HCT116 (cell line): ENCODE results near the gene GPHA2. TPM values are rescaled to one million over a fixed set of nuclear protein-coding genes. Genes with fewer than 3 reads are reported as not detected.

Experiments
- ATAC-seq: fragments of 200-7000 bp; cut with Tn5 transposase; 2 replicates; pipeline ENCODE4 v1.9.1; 2020; ENCODE audit warnings: mild to moderate bottlenecking, moderate library complexity
- BruUV-seq: library from RNA; stranded (reverse); fragments of 400-500 nt; replicated peaks from 2 replicates; lab custom pipeline; 2021; lab: Mats Ljungman, UMichigan
- CTCF ChIA-PET: fragments of 300-600 bp; sonication (Branson Sonifier 250); formaldehyde crosslinking; loops from one replicate; lab custom pipeline; 2021; ENCODE audit warnings: antibody characterized with exemption; lab: Charles Lee
- POLR2A ChIA-PET: fragments of 300-600, 350-600 bp; sonication (Branson Sonifier 250); formaldehyde crosslinking; loops from one replicate; lab custom pipeline; 2021; ENCODE audit warnings: antibody characterized with exemption; lab: Charles Lee
- RAD21 ChIA-PET, 2 experiments: fragments of 300-600 bp; sonication (Branson Sonifier 250); formaldehyde crosslinking; loops; one replicate each; lab custom pipeline; 2023; ENCODE audit warnings: low total read pairs in 2 of 2; ENCODE audit not compliant: uncharacterized antibody in 2 of 2, unreplicated experiment in 2 of 2, low non-redundant PET in 1 of 2; lab: Charles Lee
- DNase-seq: peaks from one replicate; pipeline ENCODE4 v3.0.0-alpha.2; 2010; ENCODE audit warnings: low read depth, low spot score
- H2AFZ ChIP-seq: fragments of 200-600 bp; shearing (Covaris generic), sonication (generic); 2 replicates; pipeline ENCODE4 v1.6.1; 2017; ENCODE audit warnings: low read depth, mixed run types, mixed read lengths, antibody characterized with exemption, low read length; ENCODE audit not compliant: poor library complexity, severe bottlenecking
- H3K27ac ChIP-seq: 2 replicates; pipeline ENCODE4 v1.5.1; 2012; ENCODE audit warnings: low read depth, low read length
- H3K27me3 ChIP-seq: fragments of 200-600 bp; sonication (generic); 2 replicates; pipeline ENCODE4 v1.6.1; 2016; ENCODE audit warnings: mixed run types, low read length, mixed read lengths; ENCODE audit not compliant: insufficient read depth
- H3K36me3 ChIP-seq, 2 experiments: fragments of 200-500 bp in 1 of 2; fragments of 200-600 bp in 1 of 2; sonication (Bioruptor generic) in 1 of 2; sonication (generic) in 1 of 2; 2 replicates each; pipeline versions ENCODE4 v1.5.1 to v1.6.1; 2014 to 2016; ENCODE audit warnings: low read length in 2 of 2, inconsistent platforms in 1 of 2, mixed read lengths in 1 of 2, mixed run types in 1 of 2; ENCODE audit not compliant: insufficient read depth in 2 of 2, control insufficient read depth in 1 of 2
- H3K4me1 ChIP-seq, 2 experiments: fragments of 200-600 bp in 1 of 2; sonication (generic) in 1 of 2; 2 replicates each; pipeline versions ENCODE4 v1.5.1 to v1.6.1; 2012 to 2017; ENCODE audit warnings: low read length in 2 of 2, inconsistent platforms in 1 of 2, mild to moderate bottlenecking in 1 of 2, mixed read lengths in 1 of 2, mixed run types in 1 of 2, moderate library complexity in 1 of 2; ENCODE audit not compliant: insufficient read depth in 2 of 2, control insufficient read depth in 1 of 2
- H3K4me2 ChIP-seq: fragments of 200-600 bp; sonication (generic); 2 replicates; pipeline ENCODE4 v1.6.1; 2017; ENCODE audit warnings: mixed run types, low read length, mixed read lengths
- H3K4me3 ChIP-seq, 2 experiments: fragments of 200-600 bp in 1 of 2; sonication (generic) in 1 of 2; replicated peaks in 1 of 2; 2 replicates each; pipeline ENCODE4 v1.5.1; 2011 to 2016; ENCODE audit warnings: low read length in 2 of 2, control low read depth in 1 of 2, low read depth in 1 of 2, mild to moderate bottlenecking in 1 of 2, mixed read lengths in 1 of 2, mixed run types in 1 of 2
- H3K79me2 ChIP-seq: fragments of 200-600 bp; sonication (generic); 2 replicates; pipeline ENCODE4 v1.6.1; 2017; ENCODE audit warnings: mild to moderate bottlenecking, mixed run types, low read length, moderate library complexity, mixed read lengths; ENCODE audit not compliant: insufficient read depth
- H3K9ac ChIP-seq: fragments of 200-600 bp; sonication (generic); 2 replicates; pipeline ENCODE4 v1.6.1; 2016; ENCODE audit warnings: low read length, mixed read lengths
- H3K9me2 ChIP-seq: fragments of 200-600 bp; sonication (generic), shearing (Covaris generic); 2 replicates; pipeline ENCODE4 v1.6.1; 2017; ENCODE audit warnings: mixed run types, mild to moderate bottlenecking, moderate library complexity; ENCODE audit not compliant: insufficient read depth
- H3K9me3 ChIP-seq, 2 experiments: fragments of 200-500 bp in 1 of 2; fragments of 200-600 bp in 1 of 2; sonication (Bioruptor generic) in 1 of 2; sonication (generic) in 1 of 2; 2 replicates each; pipeline ENCODE4 v1.6.1; 2014 to 2017; ENCODE audit warnings: low read length in 2 of 2, mixed read lengths in 2 of 2, inconsistent platforms in 1 of 2, low read depth in 1 of 2, mild to moderate bottlenecking in 1 of 2, mixed run types in 1 of 2, moderate library complexity in 1 of 2; ENCODE audit not compliant: control insufficient read depth in 1 of 2, insufficient read depth in 1 of 2
- H4K20me1 ChIP-seq: fragments of 200-600 bp; sonication (generic), shearing (Covaris generic); 2 replicates; pipeline ENCODE4 v1.6.1; 2017; ENCODE audit warnings: mixed run types, mild to moderate bottlenecking, moderate library complexity; ENCODE audit not compliant: insufficient read depth
- RAD21 ChIP-seq: IDR thresholded peaks from 2 replicates; pipeline ENCODE4 v1.6.1; 2012; ENCODE audit warnings: low read depth, mild to moderate bottlenecking
- intact Hi-C: fragments of 100-400 bp; cut with micrococcal nuclease; formaldehyde crosslinking; loops from 2 replicates; pipeline ENCODE4 v1.10.0; 2022
- total RNA-seq: library from RNA; stranded (reverse); gene quantifications from one replicate; pipeline ENCODE4 v1.2.1, GENCODE V29; 2021; ENCODE audit not compliant: unreplicated experiment
- TF ChIP-seq, protein P1 (sequence below): IDR thresholded peaks from 2 replicates; pipeline ENCODE4 v1.6.1; 2012; ENCODE audit warnings: low read depth
- TF ChIP-seq, protein P2 (sequence below), 3 experiments: fragments of 200-600 bp in 1 of 3; sonication (generic) in 1 of 3; IDR thresholded peaks in 2 of 3; conservative IDR thresholded peaks in 1 of 3; 2 replicates each; pipeline ENCODE4 v1.5.1; 2012 to 2017; ENCODE audit warnings: low read depth in 2 of 3, low read length in 2 of 3, antibody characterized with exemption in 1 of 3, borderline replicate concordance in 1 of 3, control low read depth in 1 of 3, mild to moderate bottlenecking in 1 of 3, mixed read lengths in 1 of 3, mixed run types in 1 of 3, moderate library complexity in 1 of 3; ENCODE audit not compliant: insufficient read depth in 1 of 3
- TF ChIP-seq, protein P3 (sequence below): IDR thresholded peaks from 2 replicates; pipeline ENCODE4 v1.6.1; 2011; ENCODE audit warnings: mild to moderate bottlenecking, low read length, moderate library complexity; ENCODE audit not compliant: insufficient replicate concordance; ENCODE audit errors: extremely low read depth

The GPHA2 gene
- total RNA-seq, 1 experiment from 2014 or later, result not detected

DNA sequence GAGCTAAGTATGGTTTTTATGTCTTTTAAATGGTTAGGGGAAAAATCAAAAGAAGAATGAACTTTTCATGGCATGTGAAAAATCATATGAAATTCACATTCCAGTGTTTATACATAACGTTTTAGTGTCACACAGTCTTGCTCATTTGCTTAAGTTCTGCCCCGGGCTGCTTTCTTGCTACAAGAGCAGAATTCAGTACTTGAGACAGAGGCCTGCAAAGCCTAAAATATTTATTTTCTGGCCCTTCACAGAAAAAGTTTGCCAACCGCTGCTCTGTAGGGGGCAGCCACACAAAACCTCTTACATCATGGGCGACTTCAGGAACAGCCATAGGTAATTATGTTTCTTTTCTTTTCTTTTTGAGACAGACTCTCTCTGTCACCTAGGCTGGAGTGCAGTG is 17.7 kb downstream of the GPHA2 start:
- Histone ChIP-seq H3K4me3 (peak overlapping the region; percentile 58 to 82), H3K9me2 (no peaks in the 10 kb centered on the region), H3K4me2 (peak overlapping the region; percentile 100), H3K9ac (peak overlapping the region; percentile 60), H3K36me3 (no peaks in the 10 kb centered on the region), H2AFZ (peak overlapping the region; percentile 52), H3K79me2 (peaks cover 13% of the 10 kb centered on the region; the same call in 1 of the 2 replicates), H4K20me1 (no peaks in the 10 kb centered on the region), H3K27ac (peak overlapping the region; percentile 69), H3K9me3 (no peaks in the 10 kb centered on the region), H3K27me3 (no peaks in the 10 kb centered on the region), H3K4me1 (peaks cover 16 to 29% of the 10 kb centered on the region in 2 experiments)
- CTCF ChIA-PET, result interaction anchor here (0.9 to 2.8 kb wide), 2 partner anchors 70 to 79 kb away, joined by 3 to 7 read pairs; partner anchors contain the start of gene BATF2
- RAD21 ChIA-PET, result no interaction called here
- no peak for ATAC-seq
- intact Hi-C loops, result loop anchor here (5.0 to 10.0 kb wide), 2 partner anchors 109 to 197 kb away; partner anchors contain the start of genes SNX15, TM7SF2 and ZNHIT2
- POLR2A ChIA-PET, result no interaction called here
- no peak for DNase-seq
- TF ChIP-seq, protein P1, sequence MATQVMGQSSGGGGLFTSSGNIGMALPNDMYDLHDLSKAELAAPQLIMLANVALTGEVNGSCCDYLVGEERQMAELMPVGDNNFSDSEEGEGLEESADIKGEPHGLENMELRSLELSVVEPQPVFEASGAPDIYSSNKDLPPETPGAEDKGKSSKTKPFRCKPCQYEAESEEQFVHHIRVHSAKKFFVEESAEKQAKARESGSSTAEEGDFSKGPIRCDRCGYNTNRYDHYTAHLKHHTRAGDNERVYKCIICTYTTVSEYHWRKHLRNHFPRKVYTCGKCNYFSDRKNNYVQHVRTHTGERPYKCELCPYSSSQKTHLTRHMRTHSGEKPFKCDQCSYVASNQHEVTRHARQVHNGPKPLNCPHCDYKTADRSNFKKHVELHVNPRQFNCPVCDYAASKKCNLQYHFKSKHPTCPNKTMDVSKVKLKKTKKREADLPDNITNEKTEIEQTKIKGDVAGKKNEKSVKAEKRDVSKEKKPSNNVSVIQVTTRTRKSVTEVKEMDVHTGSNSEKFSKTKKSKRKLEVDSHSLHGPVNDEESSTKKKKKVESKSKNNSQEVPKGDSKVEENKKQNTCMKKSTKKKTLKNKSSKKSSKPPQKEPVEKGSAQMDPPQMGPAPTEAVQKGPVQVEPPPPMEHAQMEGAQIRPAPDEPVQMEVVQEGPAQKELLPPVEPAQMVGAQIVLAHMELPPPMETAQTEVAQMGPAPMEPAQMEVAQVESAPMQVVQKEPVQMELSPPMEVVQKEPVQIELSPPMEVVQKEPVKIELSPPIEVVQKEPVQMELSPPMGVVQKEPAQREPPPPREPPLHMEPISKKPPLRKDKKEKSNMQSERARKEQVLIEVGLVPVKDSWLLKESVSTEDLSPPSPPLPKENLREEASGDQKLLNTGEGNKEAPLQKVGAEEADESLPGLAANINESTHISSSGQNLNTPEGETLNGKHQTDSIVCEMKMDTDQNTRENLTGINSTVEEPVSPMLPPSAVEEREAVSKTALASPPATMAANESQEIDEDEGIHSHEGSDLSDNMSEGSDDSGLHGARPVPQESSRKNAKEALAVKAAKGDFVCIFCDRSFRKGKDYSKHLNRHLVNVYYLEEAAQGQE, result no peak
- no peak for TF ChIP-seq RAD21
- TF ChIP-seq, protein P2, sequence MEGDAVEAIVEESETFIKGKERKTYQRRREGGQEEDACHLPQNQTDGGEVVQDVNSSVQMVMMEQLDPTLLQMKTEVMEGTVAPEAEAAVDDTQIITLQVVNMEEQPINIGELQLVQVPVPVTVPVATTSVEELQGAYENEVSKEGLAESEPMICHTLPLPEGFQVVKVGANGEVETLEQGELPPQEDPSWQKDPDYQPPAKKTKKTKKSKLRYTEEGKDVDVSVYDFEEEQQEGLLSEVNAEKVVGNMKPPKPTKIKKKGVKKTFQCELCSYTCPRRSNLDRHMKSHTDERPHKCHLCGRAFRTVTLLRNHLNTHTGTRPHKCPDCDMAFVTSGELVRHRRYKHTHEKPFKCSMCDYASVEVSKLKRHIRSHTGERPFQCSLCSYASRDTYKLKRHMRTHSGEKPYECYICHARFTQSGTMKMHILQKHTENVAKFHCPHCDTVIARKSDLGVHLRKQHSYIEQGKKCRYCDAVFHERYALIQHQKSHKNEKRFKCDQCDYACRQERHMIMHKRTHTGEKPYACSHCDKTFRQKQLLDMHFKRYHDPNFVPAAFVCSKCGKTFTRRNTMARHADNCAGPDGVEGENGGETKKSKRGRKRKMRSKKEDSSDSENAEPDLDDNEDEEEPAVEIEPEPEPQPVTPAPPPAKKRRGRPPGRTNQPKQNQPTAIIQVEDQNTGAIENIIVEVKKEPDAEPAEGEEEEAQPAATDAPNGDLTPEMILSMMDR (IDR thresholded peaks at IDR 0.05 in 2 of 3, conservative IDR thresholded peaks at IDR 0.05 in 1 of 3; ENCODE audit: borderline replicate concordance in 1 of 3, insufficient read depth in 1 of 3, low read depth in 2 of 3, low read length in 2 of 3), result peak in 2 of 3 experiments; percentile 25 to 29; a peak in 2 of 6 replicates
- TF ChIP-seq, protein P3, sequence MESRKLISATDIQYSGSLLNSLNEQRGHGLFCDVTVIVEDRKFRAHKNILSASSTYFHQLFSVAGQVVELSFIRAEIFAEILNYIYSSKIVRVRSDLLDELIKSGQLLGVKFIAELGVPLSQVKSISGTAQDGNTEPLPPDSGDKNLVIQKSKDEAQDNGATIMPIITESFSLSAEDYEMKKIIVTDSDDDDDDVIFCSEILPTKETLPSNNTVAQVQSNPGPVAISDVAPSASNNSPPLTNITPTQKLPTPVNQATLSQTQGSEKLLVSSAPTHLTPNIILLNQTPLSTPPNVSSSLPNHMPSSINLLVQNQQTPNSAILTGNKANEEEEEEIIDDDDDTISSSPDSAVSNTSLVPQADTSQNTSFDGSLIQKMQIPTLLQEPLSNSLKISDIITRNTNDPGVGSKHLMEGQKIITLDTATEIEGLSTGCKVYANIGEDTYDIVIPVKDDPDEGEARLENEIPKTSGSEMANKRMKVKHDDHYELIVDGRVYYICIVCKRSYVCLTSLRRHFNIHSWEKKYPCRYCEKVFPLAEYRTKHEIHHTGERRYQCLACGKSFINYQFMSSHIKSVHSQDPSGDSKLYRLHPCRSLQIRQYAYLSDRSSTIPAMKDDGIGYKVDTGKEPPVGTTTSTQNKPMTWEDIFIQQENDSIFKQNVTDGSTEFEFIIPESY, result no peak
- BruUV-seq, result no TSS peak
